Esophagus mucosa (tissue), 1 donor: ENCODE data around the gene ADGRG6. TPM values are rescaled to one million over a fixed set of nuclear protein-coding genes. Genes with fewer than 3 reads are reported as not detected.
"Not testable (repeated sequence)": the region's sequence is repeated elsewhere in the genome, so short reads cannot be mapped to it uniquely, and the experiment has no call there.

ENCODE experiments used
- ATAC-seq: fragments of 200-7000 bp; cut with Tn5 transposase; one replicate; pipeline ENCODE4 v1.9.1; 2020
- total RNA-seq: library from RNA; stranded (reverse); gene quantifications from one replicate; pipeline ENCODE4 v1.2.4, GENCODE V29; 2023
- donor health status: DM: yes; HTN: yes; CAD: no.

The ADGRG6 gene
- total RNA-seq, 1 donor from 2014 or later, result 14.2 TPM

DNA sequence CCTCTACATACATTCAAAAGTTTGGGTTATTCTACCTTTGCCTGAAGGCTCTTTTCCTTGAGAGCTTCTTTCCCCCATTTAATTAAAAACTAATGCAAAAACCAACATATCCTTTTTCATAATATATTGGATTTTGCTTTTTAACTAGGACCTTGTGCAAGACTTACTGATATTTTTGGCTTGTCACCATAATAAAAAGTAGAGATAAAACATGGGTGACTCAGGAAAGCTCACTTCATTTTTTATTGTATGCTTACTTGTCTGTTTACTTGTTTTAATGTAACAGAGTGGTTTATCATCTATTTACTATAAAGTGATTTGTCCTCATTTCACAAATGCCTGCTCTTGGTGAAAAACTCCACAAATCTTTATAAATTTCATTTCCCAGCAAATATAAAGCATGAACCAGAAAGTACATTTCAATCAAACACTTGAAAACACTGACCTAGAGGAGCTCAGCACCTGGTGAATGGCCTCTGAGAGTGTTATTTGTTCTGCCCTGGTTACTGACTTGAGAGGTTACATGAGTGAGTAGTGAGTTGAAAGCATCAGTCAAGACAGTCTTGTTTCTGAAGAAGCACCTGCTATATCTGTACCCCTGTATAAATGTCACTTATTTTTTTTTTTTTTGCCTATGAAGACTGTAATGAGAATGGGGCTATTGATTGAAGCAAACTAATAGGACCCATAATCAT lies 20.8 kb downstream of the ADGRG6 start:
- ATAC-seq, result no peak

DNA sequence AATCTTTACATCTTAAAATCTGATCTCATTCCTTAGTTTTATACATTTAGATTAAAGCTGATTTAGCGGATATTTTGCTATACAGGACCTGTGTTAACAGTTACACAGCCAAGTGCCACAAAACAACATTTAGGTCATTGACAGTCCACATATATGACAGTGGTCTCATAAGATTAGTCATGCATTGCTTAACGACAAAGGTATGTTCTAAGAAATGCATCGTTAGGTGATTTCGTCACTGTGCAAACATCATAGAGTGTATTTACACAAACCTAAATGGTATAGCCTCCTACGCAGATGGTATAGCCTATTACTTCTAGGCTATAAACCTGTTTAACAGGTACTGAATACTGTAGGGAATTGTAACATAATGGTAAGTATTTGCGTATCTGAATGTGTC lies 21.6 kb downstream of the ADGRG6 start:
- ATAC-seq, result peak; percentile 100

DNA sequence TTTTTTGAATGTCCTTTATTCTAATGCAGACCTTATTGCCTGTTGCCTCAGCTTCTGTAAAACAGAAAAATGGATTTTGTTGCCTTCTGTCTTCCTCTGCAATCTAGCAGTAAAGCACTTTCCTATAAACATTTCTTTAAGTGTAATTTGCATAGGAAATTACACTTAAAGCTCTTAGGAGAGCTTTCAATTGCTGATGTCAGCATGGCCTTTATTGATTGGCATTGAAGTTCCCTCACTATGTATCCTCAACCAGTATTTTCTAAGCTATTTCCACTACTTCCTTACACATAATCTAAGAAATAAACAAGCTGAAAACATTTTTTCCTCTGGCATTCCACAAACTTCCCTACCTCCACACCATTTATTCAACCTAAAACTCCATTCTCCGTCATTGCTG lies 22.3 kb downstream of the ADGRG6 start:
- ATAC-seq, result no peak

DNA sequence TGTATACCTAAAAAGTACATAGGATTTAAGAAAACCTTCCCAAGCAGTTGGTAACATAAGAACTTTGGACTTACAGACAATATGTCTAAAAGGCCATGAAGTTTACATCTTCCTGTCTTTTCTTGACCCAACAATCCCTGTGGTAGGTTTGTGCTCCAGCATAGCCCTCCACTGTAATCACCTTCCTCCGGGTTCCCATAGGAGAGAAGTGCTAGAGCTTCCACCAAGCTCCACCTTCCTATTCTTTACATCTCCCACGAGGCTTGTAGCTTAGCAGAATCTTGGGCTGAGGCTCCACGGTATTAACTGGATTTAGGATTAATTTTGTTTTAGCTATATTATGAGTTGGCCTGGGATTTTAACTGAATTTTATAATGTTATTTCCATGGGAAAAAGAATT lies 23.3 kb downstream of the ADGRG6 start:
- ATAC-seq, result no peak

DNA sequence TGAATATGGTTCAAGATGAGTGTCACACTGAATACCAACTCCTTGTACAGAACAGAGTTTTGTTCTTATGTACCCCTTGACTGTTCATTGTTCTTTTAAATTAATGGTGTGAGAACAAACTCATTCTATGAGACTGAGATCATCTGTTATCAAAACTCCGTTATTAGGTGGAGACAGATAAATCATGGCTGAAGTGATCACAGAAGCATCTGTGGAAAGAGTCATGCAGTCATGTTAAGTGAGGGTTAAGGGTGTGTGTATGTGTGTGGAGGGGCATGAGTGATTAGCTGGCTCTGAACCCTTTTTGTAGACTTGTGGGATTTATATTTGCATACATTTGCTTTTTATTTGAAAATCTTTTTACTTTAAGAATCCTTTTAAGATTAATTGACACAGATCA lies 24.7 kb downstream of the ADGRG6 start:
- no peak for ATAC-seq

DNA sequence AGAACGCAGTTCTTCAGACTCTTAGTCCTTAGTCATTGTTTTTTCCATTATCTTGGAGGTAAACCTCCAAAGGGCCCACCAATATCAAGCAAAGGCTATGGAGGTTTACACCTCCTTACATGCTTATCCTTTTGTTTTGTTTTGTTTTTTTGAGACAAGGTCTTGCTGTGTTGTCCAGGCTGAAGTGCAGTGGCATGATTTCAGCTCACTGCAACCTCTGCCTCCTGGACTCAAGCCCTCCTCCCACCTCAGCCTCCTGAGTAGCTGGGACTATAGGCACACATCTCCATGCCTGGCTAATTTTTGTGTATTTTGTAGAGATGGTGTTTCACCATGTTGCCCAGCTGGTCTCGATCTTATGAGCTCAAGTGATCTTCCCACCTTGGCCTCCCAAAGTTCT lies 26.3 kb downstream of the ADGRG6 start:
- ATAC-seq, result no peak

DNA sequence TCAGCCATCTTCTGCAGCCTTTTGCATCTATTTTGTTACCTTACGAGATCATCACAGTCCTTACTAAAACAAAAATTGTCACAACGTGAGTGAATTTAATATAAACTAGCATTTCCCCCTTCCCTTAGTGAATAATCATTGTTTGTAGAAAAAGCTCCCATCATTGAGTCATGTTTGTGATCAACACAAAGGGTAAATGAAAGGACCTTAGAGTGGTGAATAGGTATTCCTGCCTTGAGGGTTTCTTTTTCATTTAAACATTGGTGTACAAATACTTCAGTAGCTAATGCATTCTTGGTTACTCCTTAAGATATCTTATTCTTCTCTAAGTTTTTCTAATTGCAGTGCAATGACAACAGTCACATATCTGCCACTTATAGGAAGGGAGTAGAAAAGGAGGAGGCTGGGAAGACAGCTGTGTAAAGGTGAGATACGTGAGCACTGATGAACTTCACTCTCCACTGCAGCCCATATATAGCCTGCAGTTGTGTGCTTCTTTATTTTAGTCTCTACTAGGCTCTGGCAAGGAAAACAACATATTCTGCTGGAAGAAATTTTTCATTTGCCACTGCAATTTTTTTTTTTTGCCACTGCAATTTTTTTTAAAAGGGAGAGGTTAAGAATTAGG lies 27.8 kb downstream of the ADGRG6 start:
- ATAC-seq, result no peak

DNA sequence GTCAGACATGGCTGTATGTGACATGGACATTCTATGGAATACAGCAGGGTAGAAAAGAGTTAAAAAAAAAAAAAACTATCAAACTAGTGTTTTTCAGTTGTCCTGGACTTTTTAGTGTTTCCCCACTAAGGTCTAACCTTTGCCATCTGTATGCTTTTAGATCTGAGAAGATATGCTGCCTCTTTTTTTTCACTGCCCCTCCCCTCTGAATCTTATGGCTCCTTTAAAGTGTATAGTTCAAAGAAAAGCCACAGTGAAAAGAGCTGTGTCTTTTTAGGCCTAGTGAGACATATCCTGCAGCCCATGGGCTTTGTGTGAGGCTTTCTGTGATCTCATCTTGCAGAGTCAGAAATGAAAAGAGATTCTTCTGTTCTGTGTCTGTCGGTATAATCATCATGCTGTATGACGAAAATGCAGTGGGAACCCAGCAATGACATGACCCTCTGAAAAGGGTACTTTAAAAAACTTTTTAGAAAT lies 29.3 kb downstream of the ADGRG6 start:
- no peak for ATAC-seq

DNA sequence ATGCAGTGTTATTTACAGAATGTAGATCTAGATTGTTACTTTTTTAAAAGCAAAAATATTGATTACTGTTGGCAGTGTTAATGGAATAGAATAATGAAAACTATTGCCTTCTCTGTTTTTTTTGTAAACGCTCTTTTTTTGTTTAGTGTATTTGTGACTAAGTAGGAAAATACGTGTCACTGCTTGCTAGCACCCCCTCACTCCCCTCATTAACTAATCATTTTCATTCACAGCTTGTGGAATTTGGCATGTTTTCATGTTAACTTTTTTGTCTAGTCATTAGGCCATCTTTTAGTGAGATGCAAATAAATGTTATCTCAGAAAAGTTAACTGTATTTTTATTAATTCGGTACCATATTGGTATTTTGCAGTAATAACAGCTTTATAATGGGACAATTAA lies 29.8 kb downstream of the ADGRG6 start:
- no peak for ATAC-seq

DNA sequence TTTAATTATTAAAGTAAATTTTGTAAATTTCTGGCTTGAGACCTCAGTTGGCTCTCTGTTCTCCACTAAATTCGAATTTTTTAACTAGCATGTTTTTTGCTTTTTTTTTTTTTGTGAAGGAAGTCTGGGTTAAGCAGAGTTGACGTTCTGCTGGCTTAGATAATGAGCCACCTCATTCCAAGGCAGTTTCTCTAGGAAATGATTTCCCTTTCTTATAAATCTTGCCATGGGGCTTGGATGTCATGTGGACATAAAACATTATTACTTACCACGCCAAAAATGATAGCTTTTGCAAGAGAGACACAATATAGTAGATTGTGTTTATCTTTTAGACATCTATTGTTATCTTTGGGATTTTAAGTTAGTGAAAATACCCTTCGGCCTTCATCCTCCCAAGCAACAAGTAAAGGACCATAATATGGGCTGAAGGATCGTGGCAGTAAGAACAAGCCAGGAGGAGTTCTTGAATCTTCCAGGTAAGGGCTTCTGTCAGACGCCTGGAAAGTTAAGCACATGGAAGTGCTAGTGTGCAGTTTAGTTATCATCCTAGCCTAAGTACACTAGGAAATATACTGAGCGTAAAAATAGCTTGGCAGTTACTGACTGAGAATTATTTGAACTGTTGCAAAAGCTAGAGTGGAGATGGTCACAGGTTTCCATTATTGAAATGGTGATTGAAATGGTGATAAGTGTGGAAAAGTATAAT lies 30.7 kb downstream of the ADGRG6 start:
- ATAC-seq, result no peak

DNA sequence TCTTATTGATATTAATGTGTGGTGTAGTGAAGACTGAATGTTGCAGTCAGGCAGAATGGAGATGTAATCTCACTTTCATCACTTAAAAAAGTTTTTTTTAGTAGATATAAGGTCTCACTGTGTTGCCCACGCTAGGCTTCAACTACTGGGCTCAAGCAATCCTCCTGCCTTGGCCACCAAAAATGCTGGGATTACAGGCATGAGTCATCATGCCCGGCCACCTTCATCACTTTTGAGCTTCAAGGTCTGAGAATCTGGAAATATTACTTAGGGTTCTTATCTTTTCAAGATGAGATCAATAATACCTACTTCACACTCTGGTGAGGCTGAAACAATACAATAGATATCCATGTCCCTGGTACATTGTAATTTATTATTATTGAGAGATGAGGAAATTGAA lies 31.6 kb downstream of the ADGRG6 start:
- ATAC-seq, result no peak

DNA sequence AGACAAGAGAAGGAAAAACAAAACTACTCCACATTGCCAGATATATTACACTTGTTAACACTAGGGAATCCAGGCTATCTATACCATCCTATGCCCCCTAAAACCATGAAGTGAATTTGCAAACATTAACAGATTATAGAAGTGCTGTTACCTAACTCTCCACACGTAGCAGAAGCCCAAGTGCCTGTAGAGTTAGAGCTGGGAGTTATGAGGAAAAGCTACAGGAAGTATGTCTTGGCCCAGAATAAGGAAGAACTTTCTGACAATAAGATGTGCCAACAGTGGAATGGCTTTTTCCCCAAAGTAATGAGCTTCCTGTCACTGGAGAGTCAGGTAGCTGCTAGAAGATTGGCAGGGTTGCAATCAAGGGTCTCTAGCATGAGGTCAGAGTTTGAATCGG lies 32.5 kb downstream of the ADGRG6 start:
- no peak for ATAC-seq

DNA sequence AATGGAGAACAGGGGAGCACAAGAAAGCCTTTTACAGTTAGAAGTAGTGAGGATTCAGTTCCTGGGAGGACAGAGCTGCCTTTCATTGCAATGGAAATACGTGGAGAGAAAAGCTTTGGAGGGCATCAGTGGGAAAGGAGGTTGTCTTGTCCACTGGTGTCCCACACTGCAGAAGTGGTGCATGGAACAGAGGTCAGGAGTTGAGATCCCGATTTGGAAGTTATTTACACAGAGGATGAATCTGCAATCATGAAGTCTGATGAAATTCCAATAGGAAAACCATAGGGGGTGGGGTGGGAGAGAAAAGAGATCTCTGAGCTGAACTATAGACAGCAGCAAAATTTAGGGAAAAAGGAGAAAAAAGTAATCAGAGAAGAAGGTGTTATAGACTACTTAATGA lies 33.6 kb downstream of the ADGRG6 start:
- no peak for ATAC-seq

DNA sequence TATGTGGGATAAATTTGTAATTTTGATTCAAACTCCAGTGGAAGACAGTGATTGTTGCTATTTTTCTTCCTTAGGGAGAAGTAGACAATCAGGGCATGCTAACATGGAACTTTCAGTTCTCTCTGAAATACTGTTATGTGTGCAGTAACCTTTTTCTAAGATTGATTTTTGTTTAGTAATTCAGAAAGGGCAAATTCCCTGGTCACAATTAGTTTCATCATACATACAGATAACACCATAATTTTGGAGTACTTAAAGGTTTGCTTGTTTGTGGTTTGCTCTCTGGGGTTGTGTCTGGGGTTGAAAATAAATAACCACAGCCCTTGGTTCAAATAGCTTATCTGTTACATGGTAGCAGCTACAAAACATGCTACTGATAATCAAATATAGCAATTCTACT lies 34.4 kb downstream of the ADGRG6 start:
- no peak for ATAC-seq

DNA sequence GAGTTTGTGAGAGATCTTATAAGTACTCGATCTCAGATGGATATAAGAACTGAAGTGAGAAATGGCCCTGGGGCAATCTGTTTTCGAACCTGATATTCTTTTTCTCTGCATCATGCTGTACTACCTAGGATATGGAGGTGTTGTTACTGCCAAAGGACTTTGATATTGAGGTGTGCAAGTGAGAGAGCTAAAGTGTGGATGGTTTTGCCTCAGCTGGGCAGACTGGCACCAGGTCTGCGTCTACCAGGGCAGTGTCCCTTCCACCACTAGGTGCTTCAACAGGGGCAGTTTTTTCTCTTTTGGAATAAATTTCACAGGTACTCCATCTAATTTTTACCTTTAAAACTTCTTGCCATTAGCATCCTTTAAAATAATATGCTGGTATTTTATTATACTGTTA lies 35.0 kb downstream of the ADGRG6 start:
- no peak for ATAC-seq

DNA sequence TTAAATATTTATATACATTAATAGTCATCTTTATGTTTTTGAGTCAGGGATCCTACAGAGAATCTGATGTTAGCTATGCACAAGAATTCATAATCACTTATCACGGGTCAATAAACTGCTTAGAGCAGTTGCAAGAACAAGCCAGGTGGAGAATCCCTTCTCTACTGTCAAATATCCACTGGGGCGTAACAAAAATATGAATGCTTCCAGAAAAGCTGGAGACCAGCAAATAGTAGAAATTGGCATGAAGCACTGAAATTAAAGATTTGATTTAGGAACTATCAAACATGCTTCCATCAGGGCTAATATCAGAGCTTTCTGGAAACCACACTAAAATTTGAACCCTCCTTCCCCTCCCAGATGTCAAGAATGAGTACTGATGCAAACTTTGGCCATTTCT lies 37.3 kb downstream of the ADGRG6 start:
- ATAC-seq, result no peak

DNA sequence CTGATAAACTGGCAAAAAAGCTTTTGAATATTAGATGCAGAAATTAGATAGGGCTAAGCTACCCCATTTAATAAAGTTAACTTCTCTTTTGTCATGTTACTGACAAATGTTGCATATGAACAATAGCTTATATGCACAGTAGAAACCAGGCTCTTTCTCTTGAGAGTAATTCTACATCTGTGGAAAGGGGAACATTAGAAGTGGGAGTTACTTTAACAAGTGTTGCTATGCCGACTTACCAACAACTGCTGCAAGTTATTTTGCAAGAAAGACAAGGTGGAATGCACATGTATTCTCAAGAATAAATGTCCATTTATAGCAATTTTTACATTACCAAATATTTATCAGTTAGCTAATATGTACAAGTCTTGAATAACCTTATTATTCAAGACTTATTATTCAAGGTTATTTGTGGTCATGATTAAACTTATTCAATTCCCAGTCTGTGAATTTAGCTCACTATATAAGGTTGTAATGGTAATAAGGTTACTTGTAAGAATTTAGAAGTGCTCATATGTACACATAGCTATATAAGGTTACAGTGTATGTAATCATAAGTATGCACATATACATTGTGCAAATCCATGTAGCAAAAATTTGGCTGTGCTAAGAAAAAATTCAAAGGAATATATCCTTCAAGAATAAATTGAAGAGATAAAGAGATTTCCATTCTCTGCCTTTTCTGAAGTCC lies 38.3 kb downstream of the ADGRG6 start:
- no peak for ATAC-seq

DNA sequence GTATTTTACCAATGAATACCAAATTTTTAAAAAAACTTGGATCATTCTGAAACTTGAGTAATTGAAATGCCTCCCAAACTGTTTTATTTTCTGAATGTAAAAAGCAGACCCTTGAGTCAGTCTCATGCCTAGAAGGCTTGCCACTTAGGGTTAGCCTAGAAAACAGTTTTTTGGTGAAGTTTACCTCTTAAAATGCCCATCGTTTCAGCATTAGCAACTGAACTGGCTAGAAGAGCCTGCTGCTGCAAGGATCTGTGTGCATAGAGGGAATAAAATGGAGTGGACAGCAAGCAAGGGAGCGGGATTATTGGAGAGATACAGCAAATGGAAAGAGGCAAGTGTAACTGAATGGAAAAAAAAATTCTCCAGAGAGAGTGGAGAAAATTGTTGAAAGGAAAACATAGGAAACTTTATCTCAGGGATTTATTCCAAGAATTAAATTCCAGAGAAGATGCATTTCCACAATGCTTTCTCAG lies 40.1 kb downstream of the ADGRG6 start:
- no peak for ATAC-seq

DNA sequence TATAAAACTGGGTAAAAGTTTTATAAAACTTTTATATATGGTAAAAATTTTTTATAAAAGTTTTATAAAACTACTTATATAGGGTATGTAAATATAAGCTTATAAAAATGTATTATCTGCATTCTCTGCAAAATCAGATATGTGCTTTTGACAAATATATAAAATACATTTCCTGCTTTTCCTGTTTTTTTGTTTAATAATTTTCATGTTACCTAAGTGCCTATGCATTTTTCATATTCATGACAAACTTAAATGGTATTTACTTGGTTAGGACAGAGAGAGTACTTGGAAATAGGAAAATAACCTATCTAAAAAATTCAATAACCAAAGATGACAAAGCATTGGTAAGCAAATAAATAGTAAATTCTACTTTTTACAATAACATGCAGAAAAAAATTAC lies 41.2 kb downstream of the ADGRG6 start:
- ATAC-seq, result no peak

DNA sequence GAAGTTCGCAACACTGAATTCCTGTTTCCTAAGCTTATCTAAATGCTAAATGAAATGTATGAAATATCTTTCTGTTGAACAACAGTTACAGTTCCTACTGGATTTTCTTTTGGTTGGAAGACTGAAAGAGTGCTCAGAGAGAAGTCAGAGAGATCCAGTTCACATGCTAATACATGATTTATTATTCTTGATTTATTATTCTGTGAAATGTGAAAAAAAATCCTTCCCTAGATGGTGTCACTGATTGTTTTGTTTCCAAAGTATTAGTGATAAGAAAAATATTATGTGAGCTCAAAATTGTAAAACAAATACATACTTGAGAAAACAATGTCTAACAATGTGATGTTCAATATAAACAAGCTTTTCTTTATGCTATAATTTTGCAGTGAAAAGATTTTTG lies 42.1 kb downstream of the ADGRG6 start:
- ATAC-seq, result no peak

DNA sequence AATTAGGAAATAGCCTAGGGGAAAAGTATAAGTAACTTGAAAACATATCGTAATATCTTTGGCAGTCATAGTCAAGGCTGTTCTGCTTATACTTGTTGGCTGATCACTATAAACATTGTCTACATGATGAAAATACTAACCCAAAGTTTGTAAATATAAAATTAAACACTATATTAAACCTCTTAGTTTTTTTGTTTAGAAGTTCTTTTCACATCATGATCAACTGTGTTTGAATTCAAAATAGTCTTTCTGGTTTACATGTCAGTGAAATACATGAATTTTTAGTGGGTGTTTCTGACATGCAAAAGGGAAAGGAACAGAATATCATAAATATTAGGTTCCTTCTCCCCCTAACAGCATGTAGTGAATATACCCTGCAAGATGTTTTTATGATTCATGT lies 43.5 kb downstream of the ADGRG6 start:
- no peak for ATAC-seq

DNA sequence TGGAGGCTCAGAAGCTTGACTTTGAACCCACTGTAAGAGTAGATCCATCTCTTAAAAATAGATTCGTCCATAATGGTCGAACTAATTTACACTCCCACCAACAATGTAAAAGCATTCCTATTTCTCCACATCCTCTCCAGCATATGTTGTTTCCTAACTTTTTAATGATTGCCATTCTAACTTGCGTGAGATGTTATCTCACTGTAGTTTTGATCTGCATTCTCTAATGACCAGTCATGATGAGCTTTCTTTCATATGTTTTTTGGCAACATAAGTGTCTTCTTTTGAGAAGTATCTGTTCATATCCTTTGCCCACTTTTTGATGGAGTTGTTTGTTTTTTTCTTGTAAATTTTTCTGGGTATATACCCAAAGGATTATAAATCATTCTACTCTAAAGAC lies 44.4 kb downstream of the ADGRG6 start:
- ATAC-seq, result not testable (repeated sequence)

DNA sequence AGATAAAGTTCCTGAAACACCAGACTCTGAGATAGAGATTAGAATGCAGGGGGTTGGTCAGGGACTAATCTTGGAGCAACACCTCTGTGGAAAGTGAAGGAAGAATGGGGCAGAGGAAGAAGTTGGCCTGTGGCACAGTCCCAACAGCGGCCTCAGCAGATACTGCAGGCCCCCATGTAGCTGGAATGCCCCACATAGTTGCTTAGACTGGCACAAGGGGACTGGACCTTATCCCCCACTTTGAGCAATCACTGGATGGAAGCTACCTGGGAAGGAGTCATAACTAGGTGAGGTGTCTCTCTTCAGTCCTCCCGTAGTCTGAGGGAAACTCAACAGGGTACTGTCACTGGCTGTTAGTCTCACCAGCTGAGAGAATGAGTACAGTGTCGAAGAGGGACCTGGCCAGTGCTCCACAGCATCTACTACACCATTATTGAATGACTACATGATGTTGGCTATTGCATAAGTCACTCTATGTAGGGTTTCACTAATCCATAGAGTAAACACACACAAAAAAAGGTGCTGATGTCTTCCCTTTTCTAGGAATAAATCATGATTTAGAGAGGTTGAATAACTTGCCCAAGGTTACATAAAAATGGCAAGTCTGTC lies 47.5 kb downstream of the ADGRG6 start:
- ATAC-seq, result peak; percentile 65
